Hepatocyte (in vitro differentiated cells): ENCODE measurements around the gene EPO. TPM values are rescaled to one million over a fixed set of nuclear protein-coding genes. Genes with fewer than 3 reads are reported as not detected.

Source experiments
- DNase-seq: peaks from one replicate; pipeline ENCODE4 v3.0.0-alpha.2; 2016; ENCODE audit warnings: low spot score
- H2AFZ ChIP-seq: fragments of 200-600 bp; sonication (generic); 2 replicates; pipeline ENCODE4 v1.6.0; 2016; ENCODE audit warnings: antibody characterized with exemption, mild to moderate bottlenecking
- H3K27ac ChIP-seq: fragments of 200-600 bp; sonication (generic); 2 replicates; pipeline ENCODE4 v1.5.1; 2016; ENCODE audit warnings: mild to moderate bottlenecking
- H3K27me3 ChIP-seq: fragments of 200-600 bp; sonication (generic); 2 replicates; pipeline ENCODE4 v1.6.1; 2016
- H3K36me3 ChIP-seq: fragments of 200-600 bp; sonication (generic); replicated peaks from 2 replicates; pipeline ENCODE4 v1.5.1; 2016; ENCODE audit warnings: low read depth; ENCODE audit not compliant: insufficient read depth
- H3K4me1 ChIP-seq: fragments of 200-600 bp; sonication (generic); 2 replicates; pipeline ENCODE4 v1.5.1; 2016; ENCODE audit warnings: mild to moderate bottlenecking, moderate library complexity; ENCODE audit not compliant: insufficient read depth
- H3K4me2 ChIP-seq: fragments of 200-600 bp; sonication (generic); 2 replicates; pipeline ENCODE4 v1.6.0; 2016
- H3K4me3 ChIP-seq: fragments of 200-600 bp; sonication (generic); 2 replicates; pipeline ENCODE4 v1.5.1; 2016; ENCODE audit warnings: mild to moderate bottlenecking
- H3K79me2 ChIP-seq: fragments of 200-600 bp; sonication (generic); 2 replicates; pipeline ENCODE4 v1.6.0; 2017; ENCODE audit warnings: mild to moderate bottlenecking
- H3K9me2 ChIP-seq: fragments of 200-600 bp; sonication (generic); replicated peaks from 2 replicates; pipeline ENCODE4 v1.6.0; 2017; ENCODE audit warnings: mild to moderate bottlenecking; ENCODE audit not compliant: insufficient read depth
- H3K9me3 ChIP-seq: fragments of 200-600 bp; sonication (generic); 2 replicates; pipeline ENCODE4 v1.5.1; 2016; ENCODE audit warnings: low read depth, mild to moderate bottlenecking
- H4K20me1 ChIP-seq: fragments of 200-600 bp; sonication (generic); 2 replicates; pipeline ENCODE4 v1.6.0; 2016; ENCODE audit warnings: mild to moderate bottlenecking; ENCODE audit not compliant: insufficient read depth, poor library complexity, severe bottlenecking
- CTCF ChIP-seq: fragments of 200-600 bp; sonication (generic); IDR thresholded peaks from 2 replicates; pipeline ENCODE4 v1.5.1; 2016; ENCODE audit warnings: antibody characterized with exemption, mild to moderate bottlenecking; ENCODE audit not compliant: poor library complexity
- EZH2 ChIP-seq: fragments of 200-600 bp; sonication (generic); IDR thresholded peaks from 2 replicates; pipeline ENCODE4 v1.6.1; 2016; ENCODE audit warnings: antibody characterized with exemption, mild to moderate bottlenecking, borderline replicate concordance
- EZH2phosphoT487 ChIP-seq: fragments of 200-600 bp; sonication (generic); IDR thresholded peaks from one replicate; pipeline ENCODE4 v1.6.1; 2018; ENCODE audit warnings: antibody characterized with exemption, mild to moderate bottlenecking, low read depth, moderate library complexity; ENCODE audit not compliant: unreplicated experiment, severe bottlenecking
- WGBS: methylation state at CpG from one replicate; pipeline ENCODE4 v1.1.6; 2016; ENCODE audit warnings: low lambda C conversion rate; ENCODE audit errors: missing lambda C conversion rate; 5-methylcytosine and 5-hydroxymethylcytosine counted together
- polyA plus RNA-seq: library from polyadenylated mRNA; unstranded; fragments of >200 nt; fragmentation: Nextera tagmentation; extraction: Ambion mirVana; gene quantifications from 2 replicates; pipeline ENCODE4 v1.2.1, GENCODE V29; 2016
- total RNA-seq: library from RNA; depleted of rRNA; stranded (reverse); fragments of >200 nt; gene quantifications from 2 replicates; pipeline ENCODE4 v1.2.3, GENCODE V29; 2014

Gene EPO
- total and polyA plus RNA-seq, 2 experiments from 2014 or later: 1.3 TPM; not detected in 1

- WGBS: 66% methylated on average over 6 of the region's 6 CpGs
- no peak overlapping the region for H3K27ac ChIP-seq
- no peaks in the 10 kb centered on the region for H3K9me2 ChIP-seq
- no peaks in the 10 kb centered on the region for H3K9me3 ChIP-seq
- peaks cover 20% of the 10 kb centered on the region for H3K4me1 ChIP-seq
- TF ChIP-seq CTCF (no peak), EZH2 (no peak), EZH2phosphoT487 (no peak)
- peak overlapping the region; percentile 95 for H3K4me2 ChIP-seq
- peak overlapping the region; percentile 94 for H3K4me3 ChIP-seq
- no peaks in the 10 kb centered on the region for H3K36me3 ChIP-seq
- H3K27me3 ChIP-seq: no peaks in the 10 kb centered on the region
- no peak for DNase-seq
- H3K79me2 ChIP-seq: peaks cover 61% of the 10 kb centered on the region
- peaks cover 59% of the 10 kb centered on the region for H4K20me1 ChIP-seq
- no peak overlapping the region for H2AFZ ChIP-seq
Observed at GRCh38 chr7:100692578-100692961, 27.7 kb upstream of the EPO start.

GRCh38 chr7:100693312-100694097, 26.8 kb upstream of the EPO start:
- peak overlapping the region; percentile 95 for H3K4me2 ChIP-seq
- H3K9me2 ChIP-seq: no peaks in the 10 kb centered on the region
- peaks cover 50% of the 10 kb centered on the region for H4K20me1 ChIP-seq
- H3K27me3 ChIP-seq: no peaks in the 10 kb centered on the region
- no peaks in the 10 kb centered on the region for H3K9me3 ChIP-seq
- peaks cover 52% of the 10 kb centered on the region for H3K79me2 ChIP-seq
- H3K27ac ChIP-seq: peak overlapping the region; percentile 69
- DNase-seq: peak; percentile 40
- H3K4me3 ChIP-seq: peak overlapping the region; percentile 94
- H2AFZ ChIP-seq: no peak overlapping the region
- 0% methylated on average over 32 of the region's 81 CpGs for WGBS
- TF ChIP-seq EZH2 (no peak), CTCF (no peak), EZH2phosphoT487 (no peak)
- no peaks in the 10 kb centered on the region for H3K36me3 ChIP-seq
- peaks cover 20% of the 10 kb centered on the region for H3K4me1 ChIP-seq

- peak; percentile 89 for DNase-seq
- peak within 1 kb of the TSS; percentile 63 for H2AFZ ChIP-seq
- TF ChIP-seq EZH2phosphoT487 (no peak), EZH2 (no peak), CTCF (no peak)
- H3K4me2 ChIP-seq: peak within 1 kb of the TSS; percentile 95
- H3K27ac ChIP-seq: peak within 1 kb of the TSS; percentile 84
- 3% methylated on average over 6 of the region's 102 CpGs for WGBS
- peak within 1 kb of the TSS; percentile 94 for H3K4me3 ChIP-seq
- peaks cover 44% of the 10 kb centered on the region for H3K79me2 ChIP-seq
- H3K9me3 ChIP-seq: no peaks in the 10 kb centered on the region
- no peaks in the 10 kb centered on the region for H3K27me3 ChIP-seq
- H4K20me1 ChIP-seq: peaks cover 43% of the 10 kb centered on the region
- H3K4me1 ChIP-seq: peaks cover 20% of the 10 kb centered on the region
- H3K36me3 ChIP-seq: no peaks in the 10 kb centered on the region
- H3K9me2 ChIP-seq: no peaks in the 10 kb centered on the region
Observed at GRCh38 chr7:100694098-100694745, 26.0 kb upstream of the EPO start, which contains the start of gene GIGYF1. Gene GIGYF1 (minus strand): TSS chr7:100694250. CDS start chr7:100688238, 6,012 bp downstream.
